NCI-H446 treated with DMSO at 0.1 percent for 48 hours (cell line): ENCODE measurements around the gene KLK8.
"Not testable (repeated sequence)": the region's sequence is repeated elsewhere in the genome, so short reads cannot be mapped to it uniquely, and the experiment has no call there.

ENCODE experiments used
- DNase-seq: peaks from one replicate; lab custom pipeline; 2025; lab: John Stamatoyannopoulos, UW

The KLK8 gene

GRCh38 chr19:50983625-50984292 is 17.6 kb downstream of the KLK8 start, which contains the start of gene KLK7:
Gene KLK7, minus strand, starts transcription at chr19:50983917. Its CDS starts 1,518 bp downstream, at chr19:50982399.
- DNase-seq, result no peak

- DNase-seq, result no peak
Observed at GRCh38 chr19:50982186-50982585, 19.2 kb downstream of the KLK8 start.

- DNase-seq, result no peak
Observed at GRCh38 chr19:50981587-50982146, 19.7 kb downstream of the KLK8 start.

GRCh38 chr19:50980208-50980607 is 21.2 kb downstream of the KLK8 start:
- no peak for DNase-seq

- DNase-seq, result no peak
Observed at GRCh38 chr19:50979758-50980157, 21.6 kb downstream of the KLK8 start.

GRCh38 chr19:50978772-50979390 is 22.5 kb downstream of the KLK8 start:
- DNase-seq, result no peak

GRCh38 chr19:50977626-50978025 is 23.8 kb downstream of the KLK8 start:
- no peak for DNase-seq

- no peak for DNase-seq
Observed at GRCh38 chr19:50975766-50976165, 25.6 kb downstream of the KLK8 start.

GRCh38 chr19:50974702-50975556 is 26.5 kb downstream of the KLK8 start:
- no peak for DNase-seq

GRCh38 chr19:50972795-50973376 is 28.5 kb downstream of the KLK8 start:
- no peak for DNase-seq

- DNase-seq, result not testable (repeated sequence)
Observed at GRCh38 chr19:50969810-50970209, 31.6 kb downstream of the KLK8 start.

- DNase-seq, result no peak
Observed at GRCh38 chr19:50969413-50969760, 32.0 kb downstream of the KLK8 start, which contains the start of gene KLK6. Gene KLK6, minus strand, starts transcription at chr19:50969591. Its CDS starts 1,487 bp downstream, at chr19:50968104.

- no peak for DNase-seq
Observed at GRCh38 chr19:50968716-50969412, 32.5 kb downstream of the KLK8 start.

- no peak for DNase-seq
Observed at GRCh38 chr19:50967929-50968715, 33.3 kb downstream of the KLK8 start.

GRCh38 chr19:50964266-50964665 is 37.1 kb downstream of the KLK8 start:
- no peak for DNase-seq

GRCh38 chr19:50963381-50963780 is 38.0 kb downstream of the KLK8 start:
- no peak for DNase-seq

GRCh38 chr19:50962245-50962644 is 39.2 kb downstream of the KLK8 start:
- no peak for DNase-seq

- no peak for DNase-seq
Observed at GRCh38 chr19:50959731-50960500, 41.5 kb downstream of the KLK8 start.

- DNase-seq, result no peak
Observed at GRCh38 chr19:50957587-50957986, 43.8 kb downstream of the KLK8 start.

- DNase-seq, result no peak
Observed at GRCh38 chr19:50952910-50953309, 48.5 kb downstream of the KLK8 start, which contains the start of gene KLK5. Gene KLK5, minus strand, starts transcription at chr19:50953038. Its CDS starts 381 bp downstream, at chr19:50952657.
